ENCODE data around the gene PHLDA3. TPM values are rescaled to one million over a fixed set of nuclear protein-coding genes. Genes with fewer than 3 reads are reported as not detected.

PHLDA3 gene
- total RNA-seq, 4 donors from 2014 or later = 17.2 to 33.3 (median 21.6) TPM

DNA sequence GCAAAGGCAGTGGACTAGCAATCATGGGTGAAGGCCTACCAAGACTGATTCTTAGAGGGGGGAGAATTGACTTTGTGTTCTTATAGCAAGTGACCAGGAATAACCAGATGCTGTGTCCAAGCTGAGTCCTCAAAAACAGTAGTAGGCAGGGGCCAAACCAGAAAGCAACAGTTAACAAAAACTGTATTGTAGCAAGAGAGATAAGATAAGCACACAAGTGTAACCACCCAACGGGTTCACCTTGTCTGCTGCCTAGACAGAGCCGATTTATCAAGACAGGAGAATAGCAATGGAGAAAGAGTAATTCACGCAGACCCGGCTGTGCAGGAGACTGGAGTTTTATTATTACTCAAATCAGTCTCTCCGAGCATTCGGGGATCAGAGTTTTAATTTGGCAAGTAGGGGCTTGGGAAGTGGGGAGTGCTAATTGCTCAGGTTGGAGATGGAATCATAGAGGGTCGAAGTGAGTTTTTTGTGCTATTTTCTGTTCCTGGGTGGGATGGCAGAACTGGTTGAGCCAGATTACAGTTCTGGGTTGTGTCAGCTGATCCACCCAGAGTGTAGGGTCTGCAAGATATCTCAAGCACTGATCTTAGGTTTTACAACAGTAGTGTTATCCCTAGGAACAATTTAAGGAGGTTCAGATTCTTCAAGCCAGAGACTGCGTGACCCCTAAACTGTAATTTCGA lies 46.2 kb upstream of the PHLDA3 start:
- DNase-seq = no peak
- H3K4me1 ChIP-seq = peaks cover 20 to 25% of the 10 kb centered on the region in 2 donors
- 74 to 79% methylated on average over 9 of the region's 9 CpGs for WGBS, 2 donors
- no peaks in the 10 kb centered on the region for H3K9me3 ChIP-seq
- H3K36me3 ChIP-seq = no peaks in the 10 kb centered on the region
- no peak overlapping the region for H3K4me3 ChIP-seq (replicated peaks in 1 of 3)
- intact Hi-C loops (cut with DNase I) = no loop called here
- no peak for TF ChIP-seq POLR2A (IDR thresholded peaks at IDR 0.05)
- TF ChIP-seq, protein P1, sequence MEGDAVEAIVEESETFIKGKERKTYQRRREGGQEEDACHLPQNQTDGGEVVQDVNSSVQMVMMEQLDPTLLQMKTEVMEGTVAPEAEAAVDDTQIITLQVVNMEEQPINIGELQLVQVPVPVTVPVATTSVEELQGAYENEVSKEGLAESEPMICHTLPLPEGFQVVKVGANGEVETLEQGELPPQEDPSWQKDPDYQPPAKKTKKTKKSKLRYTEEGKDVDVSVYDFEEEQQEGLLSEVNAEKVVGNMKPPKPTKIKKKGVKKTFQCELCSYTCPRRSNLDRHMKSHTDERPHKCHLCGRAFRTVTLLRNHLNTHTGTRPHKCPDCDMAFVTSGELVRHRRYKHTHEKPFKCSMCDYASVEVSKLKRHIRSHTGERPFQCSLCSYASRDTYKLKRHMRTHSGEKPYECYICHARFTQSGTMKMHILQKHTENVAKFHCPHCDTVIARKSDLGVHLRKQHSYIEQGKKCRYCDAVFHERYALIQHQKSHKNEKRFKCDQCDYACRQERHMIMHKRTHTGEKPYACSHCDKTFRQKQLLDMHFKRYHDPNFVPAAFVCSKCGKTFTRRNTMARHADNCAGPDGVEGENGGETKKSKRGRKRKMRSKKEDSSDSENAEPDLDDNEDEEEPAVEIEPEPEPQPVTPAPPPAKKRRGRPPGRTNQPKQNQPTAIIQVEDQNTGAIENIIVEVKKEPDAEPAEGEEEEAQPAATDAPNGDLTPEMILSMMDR (IDR thresholded peaks at IDR 0.05) = no peak
- no peaks in the 10 kb centered on the region for H3K27me3 ChIP-seq
- H3K27ac ChIP-seq = no peak overlapping the region

DNA sequence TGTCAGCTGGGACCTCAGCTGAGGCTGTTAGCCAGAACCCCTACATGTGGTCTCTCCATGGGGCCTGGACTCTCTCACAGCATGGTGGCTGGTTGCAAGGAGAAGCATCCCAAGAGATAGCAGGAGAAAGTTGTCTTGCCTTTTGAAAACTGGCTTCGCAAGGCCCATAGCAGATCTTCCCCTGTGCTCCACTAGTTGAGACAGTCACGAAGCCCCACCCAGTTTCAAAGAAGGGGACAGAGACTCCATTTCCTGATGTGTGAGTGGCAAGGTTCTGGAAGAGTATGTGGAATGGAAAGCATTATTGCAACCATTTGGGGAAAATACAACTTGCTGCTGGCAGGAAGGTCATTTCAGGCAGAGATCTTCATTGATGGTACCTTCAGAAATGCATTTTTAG lies 45.5 kb upstream of the PHLDA3 start:
- Histone ChIP-seq H3K27ac (no peak overlapping the region), H3K36me3 (no peaks in the 10 kb centered on the region), H3K4me1 (peaks cover 20 to 25% of the 10 kb centered on the region in 2 donors), H3K4me3 (replicated peaks in 1 of 3) (no peak overlapping the region), H3K9me3 (no peaks in the 10 kb centered on the region), H3K27me3 (no peaks in the 10 kb centered on the region)
- no peak for DNase-seq
- intact Hi-C loops (cut with DNase I) = loop anchor here (5.0 kb wide), 1 partner anchor 62 kb away; no protein-coding TSS in a partner anchor
- no peak for TF ChIP-seq POLR2A (IDR thresholded peaks at IDR 0.05)
- TF ChIP-seq, protein P1 (IDR thresholded peaks at IDR 0.05) = no peak
- 93 to 100% methylated on average over 2 of the region's 2 CpGs for WGBS, 2 donors

DNA sequence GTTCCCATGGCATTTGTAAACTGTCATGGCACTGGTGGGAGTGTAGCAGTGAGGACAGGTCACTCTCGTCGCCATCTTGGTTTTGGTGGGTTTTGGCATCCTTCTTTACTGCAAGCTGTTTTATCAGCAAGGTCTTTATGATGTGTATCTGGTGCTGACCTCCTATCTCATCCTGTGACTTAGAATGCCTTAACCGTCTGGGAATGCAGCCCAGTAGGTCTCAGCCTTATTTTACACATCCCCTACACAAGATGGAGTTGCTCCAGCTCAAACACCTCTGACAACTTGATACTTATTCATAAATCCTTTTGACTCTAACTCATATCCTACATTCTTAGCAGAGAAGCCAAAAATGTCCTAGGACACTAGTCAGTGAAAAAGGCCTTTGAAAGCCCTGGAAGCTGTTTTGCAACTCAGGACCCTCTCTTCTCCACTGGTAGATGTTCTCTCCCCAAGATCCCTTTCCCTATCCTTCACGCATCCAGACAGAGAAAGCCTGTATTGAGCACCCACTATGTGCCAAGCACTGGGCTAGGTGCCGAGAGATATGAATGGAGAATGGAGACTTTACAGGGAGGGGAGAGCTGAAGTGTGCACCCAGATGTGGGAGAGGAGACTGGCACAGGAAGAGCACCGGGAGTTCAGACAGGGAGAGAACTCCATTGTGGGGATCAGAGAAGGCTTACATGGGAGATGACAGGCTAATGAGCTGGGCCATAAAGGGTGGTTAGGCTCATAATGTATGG lies 44.7 kb upstream of the PHLDA3 start:
- Histone ChIP-seq H3K27me3 (no peaks in the 10 kb centered on the region), H3K4me3 (replicated peaks in 1 of 3) (no peak overlapping the region), H3K9me3 (no peaks in the 10 kb centered on the region), H3K36me3 (no peaks in the 10 kb centered on the region), H3K27ac (peak overlapping the region in 2 of 3 donors; percentile 82 to 84), H3K4me1 (peaks cover 20 to 25% of the 10 kb centered on the region in 2 donors)
- WGBS, 2 donors = 92 to 95% methylated on average over 6 of the region's 6 CpGs
- intact Hi-C loops (cut with DNase I) = loop anchor here (5.0 kb wide), 1 partner anchor 61 kb away; no protein-coding TSS in a partner anchor
- TF ChIP-seq POLR2A (IDR thresholded peaks at IDR 0.05) = no peak
- TF ChIP-seq, protein P1 (IDR thresholded peaks at IDR 0.05) = no peak
- no peak for DNase-seq

DNA sequence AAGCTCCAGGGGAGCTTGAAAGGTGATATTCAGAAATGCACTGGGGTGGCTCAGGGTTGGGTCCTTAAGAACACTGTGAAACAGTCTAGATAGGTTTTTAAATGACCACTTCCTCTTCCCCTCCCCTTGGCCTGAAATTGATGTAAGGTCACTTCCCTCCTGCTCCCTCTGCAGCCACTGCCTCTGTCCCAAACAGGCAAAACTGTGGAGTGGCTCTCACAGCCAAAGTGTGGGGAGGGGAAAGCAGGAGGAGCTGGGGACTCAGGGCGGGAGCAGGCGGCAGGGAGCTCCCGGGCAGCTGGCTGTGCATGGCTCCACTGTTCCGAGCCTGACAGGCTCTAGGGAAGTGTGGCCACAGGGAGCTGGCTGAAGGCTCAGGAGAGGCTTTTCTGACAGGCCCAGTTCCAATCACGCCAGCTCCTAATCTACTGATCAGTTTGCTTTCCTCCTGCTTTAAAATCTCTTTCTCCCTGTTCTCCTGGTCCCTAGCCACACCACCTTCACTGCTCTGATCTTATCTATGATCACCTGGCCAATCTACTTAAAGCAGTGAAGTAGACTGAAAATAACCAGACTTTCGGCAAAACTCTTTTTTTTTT lies 43.1 kb upstream of the PHLDA3 start:
- Histone ChIP-seq H3K4me3 (replicated peaks in 1 of 3) (no peak overlapping the region), H3K36me3 (no peaks in the 10 kb centered on the region), H3K27me3 (no peaks in the 10 kb centered on the region), H3K4me1 (peaks cover 30 to 41% of the 10 kb centered on the region in 2 donors), H3K27ac (peak overlapping the region; percentile 82 to 97 (median 84)), H3K9me3 (no peaks in the 10 kb centered on the region)
- intact Hi-C loops (cut with DNase I) = loop anchor here (1.0 to 5.0 kb wide), 2 partner anchors 30 to 60 kb away; no protein-coding TSS in a partner anchor
- 2 to 22% methylated on average over 6 of the region's 6 CpGs for WGBS, 2 donors
- DNase-seq = peak; percentile 87 to 89
- TF ChIP-seq POLR2A (IDR thresholded peaks at IDR 0.05) = peak in 1 of 2 donors; percentile 81
- TF ChIP-seq, protein P1 (IDR thresholded peaks at IDR 0.05) = peak in 1 of 6 experiments; percentile 3
